D721Med (cell line): ENCODE data around the gene RGS10.

Source experiments
- DNase-seq: peaks from one replicate; pipeline ENCODE4 v3.0.0; 2011; ENCODE audit warnings: low spot score; ENCODE audit not compliant: insufficient read length
- FAIRE-seq: peaks from 2 replicates; lab custom pipeline; 2011; peaks lifted over from hg19 to GRCh38; lab: Jason Lieb, UNC
- TF ChIP-seq, protein P1 (sequence below): IDR thresholded peaks from 2 replicates; pipeline ENCODE4 v1.5.1; 2012; ENCODE audit warnings: mild to moderate bottlenecking, control low read depth; ENCODE audit not compliant: insufficient read depth; ENCODE audit errors: missing control alignments

The RGS10 gene

GRCh38 chr10:119494236-119495020, 48.1 kb downstream of the RGS10 start:
- DNase-seq (no peak), FAIRE-seq (no peak)
- TF ChIP-seq, protein P1, sequence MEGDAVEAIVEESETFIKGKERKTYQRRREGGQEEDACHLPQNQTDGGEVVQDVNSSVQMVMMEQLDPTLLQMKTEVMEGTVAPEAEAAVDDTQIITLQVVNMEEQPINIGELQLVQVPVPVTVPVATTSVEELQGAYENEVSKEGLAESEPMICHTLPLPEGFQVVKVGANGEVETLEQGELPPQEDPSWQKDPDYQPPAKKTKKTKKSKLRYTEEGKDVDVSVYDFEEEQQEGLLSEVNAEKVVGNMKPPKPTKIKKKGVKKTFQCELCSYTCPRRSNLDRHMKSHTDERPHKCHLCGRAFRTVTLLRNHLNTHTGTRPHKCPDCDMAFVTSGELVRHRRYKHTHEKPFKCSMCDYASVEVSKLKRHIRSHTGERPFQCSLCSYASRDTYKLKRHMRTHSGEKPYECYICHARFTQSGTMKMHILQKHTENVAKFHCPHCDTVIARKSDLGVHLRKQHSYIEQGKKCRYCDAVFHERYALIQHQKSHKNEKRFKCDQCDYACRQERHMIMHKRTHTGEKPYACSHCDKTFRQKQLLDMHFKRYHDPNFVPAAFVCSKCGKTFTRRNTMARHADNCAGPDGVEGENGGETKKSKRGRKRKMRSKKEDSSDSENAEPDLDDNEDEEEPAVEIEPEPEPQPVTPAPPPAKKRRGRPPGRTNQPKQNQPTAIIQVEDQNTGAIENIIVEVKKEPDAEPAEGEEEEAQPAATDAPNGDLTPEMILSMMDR, result no peak

DNA sequence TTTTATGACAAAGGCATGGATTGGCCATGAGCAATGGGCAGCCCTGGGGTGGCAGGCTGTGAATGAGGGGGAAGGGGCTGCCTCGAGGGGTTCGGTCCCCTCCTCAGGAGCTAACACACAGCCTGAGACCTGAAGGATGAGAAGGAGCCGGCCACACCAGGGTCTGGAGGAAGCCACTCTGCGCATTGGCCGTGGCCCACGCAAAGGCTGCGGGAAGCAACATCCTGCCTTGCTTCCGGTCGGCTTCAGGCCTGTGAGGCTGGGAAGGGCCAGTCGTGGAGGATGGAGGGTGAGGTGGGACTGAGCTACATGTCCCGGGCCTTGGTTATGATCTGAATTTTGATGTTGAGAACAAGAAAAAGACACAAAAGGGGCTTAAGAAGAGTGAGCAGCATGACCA, 49.4 kb downstream of the RGS10 start:
- DNase-seq, result no peak
- TF ChIP-seq, protein P1, result no peak
- no peak for FAIRE-seq

DNA sequence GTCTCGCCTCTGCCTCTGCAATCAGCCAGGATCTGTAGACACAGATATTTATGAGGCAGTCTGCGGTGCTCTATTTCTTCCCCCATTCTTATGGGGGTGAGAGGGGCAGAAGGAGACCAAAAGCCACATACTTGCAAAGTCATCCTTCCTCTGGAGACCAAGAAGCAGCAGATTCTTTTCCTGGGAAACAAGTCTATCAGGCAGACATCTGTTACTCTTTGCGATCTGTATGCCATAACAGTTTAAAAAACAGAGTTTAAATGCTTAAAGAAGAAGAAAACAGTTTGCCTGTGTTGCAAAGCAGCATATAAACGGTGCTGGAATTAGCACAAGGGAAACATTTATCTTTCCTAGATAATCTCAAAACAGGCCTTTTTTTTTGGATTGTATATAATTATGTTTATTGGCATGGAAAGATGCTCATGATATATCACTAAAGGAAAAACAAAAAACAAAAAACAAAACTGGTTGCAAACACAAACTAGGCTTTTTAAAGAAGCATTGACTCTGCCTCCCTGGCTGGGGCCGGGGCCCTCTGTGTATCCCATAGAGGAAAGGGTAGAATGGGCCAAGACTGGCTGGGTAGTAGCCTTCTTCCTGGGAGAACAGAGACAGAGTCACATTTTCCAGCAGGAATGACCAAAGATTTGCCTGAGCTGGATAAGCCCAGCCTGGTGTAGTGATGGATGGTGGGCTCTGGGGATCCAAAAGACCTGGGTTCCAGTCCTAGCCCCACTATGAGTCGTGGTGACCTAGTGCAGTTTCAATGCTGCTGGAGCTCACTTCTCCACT, 50.4 kb downstream of the RGS10 start:
- no peak for FAIRE-seq
- TF ChIP-seq, protein P1, result no peak
- DNase-seq, result no peak

DNA sequence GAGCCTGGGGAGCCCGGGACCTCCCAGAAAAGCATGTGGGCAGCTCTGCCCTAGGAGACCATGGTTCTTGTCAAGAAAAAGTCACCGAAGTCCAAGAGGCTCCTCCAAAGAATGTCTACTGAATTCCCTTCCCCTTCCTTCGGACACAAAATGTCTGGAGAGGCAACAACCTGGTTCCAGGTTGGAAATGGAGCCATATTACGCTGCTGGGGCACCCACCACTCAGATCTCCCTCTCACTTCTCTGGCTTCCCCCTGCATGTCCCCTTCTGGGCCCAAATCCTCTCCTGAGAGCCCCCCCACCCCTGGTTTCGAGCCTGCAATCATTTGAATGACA, 52.6 kb downstream of the RGS10 start:
- TF ChIP-seq, protein P1, result no peak
- no peak for DNase-seq
- FAIRE-seq, result no peak

GRCh38 chr10:119488675-119489074, 53.8 kb downstream of the RGS10 start:
- FAIRE-seq, result no peak
- TF ChIP-seq, protein P1, result no peak

DNA sequence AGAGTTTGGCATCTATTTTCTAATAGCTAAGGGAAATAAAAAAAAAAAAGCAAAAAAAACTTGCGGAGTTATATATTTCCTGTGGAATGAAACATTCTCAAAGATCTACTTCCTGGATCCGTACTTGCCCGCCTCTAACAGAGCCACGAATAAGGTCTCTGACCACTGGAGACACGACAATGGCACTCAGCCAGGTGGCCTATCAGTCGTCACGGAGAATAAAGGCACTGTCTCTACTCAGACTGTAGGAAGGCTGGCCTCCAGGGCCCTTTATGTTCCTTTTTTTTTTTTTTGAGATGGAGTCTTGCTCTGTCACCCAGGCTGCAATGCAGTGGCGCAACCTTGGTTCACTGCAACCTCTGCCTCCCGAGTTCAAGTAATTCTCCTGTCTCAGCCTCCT, 58.7 kb downstream of the RGS10 start:
- DNase-seq (no peak), FAIRE-seq (no peak)
- TF ChIP-seq, protein P1, result no peak

More at GRCh38 chr10:119488675-119489074, 53.8 kb downstream of the RGS10 start:
- no peak for DNase-seq

DNA sequence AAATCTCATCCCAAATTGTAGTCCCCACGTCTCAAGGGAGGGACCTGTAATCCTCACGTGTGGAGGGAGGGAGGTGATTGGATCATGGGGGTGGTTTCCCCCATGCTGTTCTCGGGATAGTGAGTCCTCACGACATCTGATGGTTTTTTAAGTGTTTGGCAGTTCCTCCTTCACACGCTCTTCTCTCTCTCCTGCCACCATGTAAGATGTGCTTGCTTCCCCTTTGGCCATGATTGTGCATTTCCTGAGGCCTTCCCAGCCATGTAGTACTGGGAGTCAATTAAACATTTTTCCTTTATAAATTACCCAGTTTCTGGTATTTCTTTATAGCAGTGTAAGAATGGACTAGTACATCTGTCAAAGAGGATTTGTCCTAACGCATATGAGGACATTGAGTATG, 59.5 kb downstream of the RGS10 start:
- no peak for DNase-seq

More for the DNA sequence above, 59.5 kb downstream of the RGS10 start:
- TF ChIP-seq, protein P1, result no peak
- FAIRE-seq, result no peak
